HepG2 (cell line): Measurements from ENCODE around the gene SLC22A23. TPM values are rescaled to one million over a fixed set of nuclear protein-coding genes. Genes with fewer than 3 reads are reported as not detected.
A peak's percentile ranks its signal among the peaks of the same experiment; 100 is the strongest.

Experiments used
- FOSL2 ChIP-seq: sonication (generic); formaldehyde crosslinking; IDR thresholded peaks from 2 replicates; pipeline ENCODE4 v1.4.0; 2020; ENCODE audit warnings: missing genetic modification reagents
- ISL2 ChIP-seq: sonication (generic); formaldehyde crosslinking; IDR thresholded peaks from 2 replicates; pipeline ENCODE4 v1.5.0; 2020; ENCODE audit warnings: missing genetic modification reagents
- NFIC ChIP-seq: IDR thresholded peaks from 2 replicates; pipeline ENCODE4 v1.6.1; 2012; ENCODE audit warnings: mild to moderate bottlenecking, low read length, inconsistent platforms
- PHF5A ChIP-seq: IDR thresholded peaks from one replicate; pipeline ENCODE4 v1.6.1; 2018; ENCODE audit warnings: low read depth, missing genetic modification reagents; ENCODE audit not compliant: unreplicated experiment
- PHF8 ChIP-seq: sonication (generic); formaldehyde crosslinking; IDR thresholded peaks from 2 replicates; pipeline ENCODE4 v1.5.0; 2020; ENCODE audit warnings: missing genetic modification reagents
- RARA ChIP-seq: IDR thresholded peaks from 2 replicates; pipeline ENCODE4 v1.6.1; 2016; ENCODE audit warnings: missing genetic modification reagents, missing compliant biosample characterization
- RCOR2 ChIP-seq: IDR thresholded peaks from 2 replicates; pipeline ENCODE4 v1.6.1; 2016; ENCODE audit warnings: missing biosample characterization, missing genetic modification reagents
- RXRB ChIP-seq: IDR thresholded peaks from 2 replicates; pipeline ENCODE4 v1.6.1; 2016; ENCODE audit warnings: borderline replicate concordance, missing genetic modification reagents, missing compliant biosample characterization
- SMC3 ChIP-seq: IDR thresholded peaks from 2 replicates; pipeline ENCODE4 v1.6.1; 2011; ENCODE audit warnings: low read length, improper control_type of control experiment
- SRSF1 ChIP-seq: fragments of 200-400 bp; formaldehyde crosslinking; optimal IDR thresholded peaks from 2 replicates; pipeline ENCODE3; 2017; ENCODE audit warnings: mild to moderate bottlenecking, low read depth, low read length, moderate library complexity
- TEAD3 ChIP-seq: optimal IDR thresholded peaks from 2 replicates; pipeline ENCODE3; 2016; ENCODE audit warnings: borderline replicate concordance
- THRA ChIP-seq: sonication (generic); formaldehyde crosslinking; IDR thresholded peaks from 2 replicates; pipeline ENCODE4 v1.4.0; 2020; ENCODE audit warnings: missing genetic modification reagents, borderline replicate concordance
- TMF1 ChIP-seq: sonication (generic); formaldehyde crosslinking; IDR thresholded peaks from 2 replicates; pipeline ENCODE4 v1.8.1; 2022; ENCODE audit warnings: low read depth, missing genetic modification reagents
- ZBTB38 ChIP-seq: sonication (generic); formaldehyde crosslinking; IDR thresholded peaks from 2 replicates; pipeline ENCODE4 v1.5.1; 2020; ENCODE audit warnings: mild to moderate bottlenecking, missing genetic modification reagents
- ZBTB42 ChIP-seq: sonication (generic); formaldehyde crosslinking; IDR thresholded peaks from 2 replicates; pipeline ENCODE4 v1.5.0; 2020; ENCODE audit warnings: mild to moderate bottlenecking, missing genetic modification reagents
- ZKSCAN5 ChIP-seq: sonication (generic); formaldehyde crosslinking; IDR thresholded peaks from 2 replicates; pipeline ENCODE4 v1.5.1; 2020; ENCODE audit warnings: mild to moderate bottlenecking, missing genetic modification reagents
- ZNF280D ChIP-seq: sonication (generic); formaldehyde crosslinking; IDR thresholded peaks from 2 replicates; pipeline ENCODE4 v1.5.1; 2020; ENCODE audit warnings: mild to moderate bottlenecking, missing genetic modification reagents
- ZNF354B ChIP-seq: sonication (generic); formaldehyde crosslinking; IDR thresholded peaks from 2 replicates; pipeline ENCODE4 v1.8.0; 2022; ENCODE audit warnings: mild to moderate bottlenecking, missing genetic modification reagents
- ZNF383 ChIP-seq: sonication (generic); formaldehyde crosslinking; IDR thresholded peaks from 2 replicates; pipeline ENCODE4 v1.4.0; 2020; ENCODE audit warnings: missing genetic modification reagents, mild to moderate bottlenecking, borderline replicate concordance
- ZNF563 ChIP-seq: sonication (generic); formaldehyde crosslinking; IDR thresholded peaks from 2 replicates; pipeline ENCODE4 v1.8.0; 2022; ENCODE audit warnings: mild to moderate bottlenecking, moderate library complexity, missing genetic modification reagents
- ZNF652 ChIP-seq: IDR thresholded peaks from 2 replicates; pipeline ENCODE4 v1.6.1; 2016; ENCODE audit warnings: low read depth, borderline replicate concordance
- ZNF788 ChIP-seq: sonication (generic); formaldehyde crosslinking; IDR thresholded peaks from 2 replicates; pipeline ENCODE4 v1.5.0; 2020; ENCODE audit warnings: mild to moderate bottlenecking, missing genetic modification reagents, borderline replicate concordance
- ZNF878 ChIP-seq: sonication (generic); formaldehyde crosslinking; IDR thresholded peaks from 2 replicates; pipeline ENCODE4 v1.8.1; 2023; ENCODE audit warnings: mild to moderate bottlenecking, missing genetic modification reagents, moderate library complexity
- ZSCAN9 ChIP-seq: IDR thresholded peaks from 2 replicates; pipeline ENCODE4 v1.6.1; 2016; ENCODE audit warnings: borderline replicate concordance
- polyA plus RNA-seq, 8 experiments: library from polyadenylated mRNA; depleted of rRNA in 3 of 8; stranded (reverse) in 7 of 8; unstranded in 1 of 8; fragments of >200 nt; fragmentation: Illumina TruSeq in 4 of 8; extraction: Trizol in 4 of 8; gene quantifications; 2 replicates each; pipeline versions ENCODE4 v1.2.1 to v1.2.3, GENCODE V29; 2011 to 2016; ENCODE audit warnings: low read depth in 4 of 8, missing spikeins in 1 of 8, mixed read lengths in 1 of 8; ENCODE audit not compliant: insufficient read depth in 1 of 8
- total RNA-seq, 5 experiments: library from RNA; depleted of rRNA; stranded (reverse); fragments of >200 nt; fragmentation: Illumina TruSeq; extraction: Trizol; gene quantifications; 2 replicates each; pipeline ENCODE4 v1.2.3, GENCODE V29; 2016; ENCODE audit warnings: low read depth in 1 of 5

SLC22A23 gene
- total and polyA plus RNA-seq, 2 of the 13 experiments (the other 11 are each of a cell fraction or from before 2014, with no cell fraction given) = 11.8 to 17.5 TPM

DNA sequence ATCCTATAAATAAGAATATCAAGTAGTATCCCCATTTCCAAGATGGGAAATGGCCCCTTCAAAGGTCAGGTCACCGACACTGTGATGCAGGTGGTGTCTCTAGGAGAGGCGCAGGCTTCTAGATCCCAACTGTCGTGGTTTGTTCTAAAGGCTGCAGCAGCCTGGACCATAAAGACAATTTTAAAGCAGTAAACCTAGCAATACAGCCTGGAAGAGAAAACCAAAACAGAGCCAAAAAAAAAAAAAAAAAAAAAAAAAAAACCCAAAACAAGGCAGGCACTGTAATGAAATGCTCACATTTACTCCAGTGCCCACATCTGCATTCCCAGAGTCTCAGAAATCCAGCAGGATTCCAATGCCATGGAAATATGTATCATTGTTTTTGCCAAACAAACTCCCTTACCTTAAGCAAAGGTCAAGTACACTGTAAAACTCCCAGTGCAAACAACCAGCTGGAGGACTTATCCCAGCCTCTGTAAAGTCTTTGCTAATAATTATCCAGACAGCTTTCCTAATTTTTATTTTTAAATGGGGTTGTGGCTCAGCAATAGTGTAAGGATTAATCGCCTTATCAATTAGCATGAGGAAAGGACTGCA is 99.9 kb downstream of the SLC22A23 start (continued):
- TF ChIP-seq THRA (CRISPR knock-in tag) (peak; percentile 99), ZNF652 (CRISPR knock-in tag) (peak; percentile 30; the same call in 1 of the 2 replicates), ZNF280D (CRISPR knock-in tag) (peak; percentile 48; the same call in 1 of the 2 replicates), RARA (CRISPR knock-in tag) (peak; percentile 98), ZBTB38 (CRISPR knock-in tag) (0 out of 2 replicates have a peak, but pooled peaks have one; percentile 1), PHF8 (no peak), SMC3 (peak; percentile 16; the same call in 1 of the 2 replicates), ZNF563 (CRISPR knock-in tag) (no peak), SRSF1 (no peak), ZBTB42 (no peak; the same call in 1 of the 2 replicates), PHF5A (CRISPR knock-in tag) (peak; percentile 16), RCOR2 (CRISPR knock-in tag) (peak; percentile 41; the same call in 1 of the 2 replicates), ZNF354B (CRISPR knock-in tag) (no peak), NFIC (peak; percentile 92), ZKSCAN5 (no peak), TEAD3 (peak; percentile 92), ZNF788 (CRISPR knock-in tag) (no peak), FOSL2 (CRISPR knock-in tag) (peak; percentile 49; the same call in 1 of the 2 replicates), TMF1 (no peak), ZNF878 (0 out of 2 replicates have a peak, but pooled peaks have one; percentile 33), ZNF383 (CRISPR knock-in tag) (no peak), ISL2 (peak; percentile 86), ZSCAN9 (CRISPR knock-in tag) (peak; percentile 46; the same call in 1 of the 2 replicates), RXRB (CRISPR knock-in tag) (peak; percentile 99)
